Left colon (tissue), 2 donors: ENCODE data around the gene SMPD4. TPM values are rescaled to one million over a fixed set of nuclear protein-coding genes. Genes with fewer than 3 reads are reported as not detected.
"Not testable (repeated sequence)": the region's sequence is repeated elsewhere in the genome, so short reads cannot be mapped to it uniquely, and the experiment has no call there.

Experiments
- ATAC-seq: fragments of 200-7000 bp; cut with Tn5 transposase; one replicate; pipeline ENCODE4 v1.9.1; 2020; ENCODE audit warnings: mild to moderate bottlenecking, moderate library complexity
- DNase-seq, 2 donors: peaks; one replicate each; pipeline ENCODE4 v3.0.0-alpha.2; 2020
- intact Hi-C, 2 donors: fragments of 100-400 bp; cut with DNase I in 1 of 2; cut with micrococcal nuclease in 1 of 2; formaldehyde crosslinking; loops; one replicate each; pipeline versions ENCODE4 v1.11.2 to v1.14.0; 2022; cut with DNase I, micrococcal nuclease
- total RNA-seq, 2 donors: library from RNA; stranded (reverse); fragmentation: NEBNext Ultra II Directional; extraction: Animal tissue kit (Norgen Biotek cat#: 25700); gene quantifications; one replicate each; pipeline ENCODE4 v1.2.1, GENCODE V29; 2021
- donor health status: DM: no; HTN: no; CAD: no.
- donor health status: DM: yes; HTN: yes; CAD: no.

Gene SMPD4
- total RNA-seq, 2 donors from 2014 or later = 30.2 to 41.3 TPM

- intact Hi-C loops = no loop called here
- ATAC-seq = no peak
- DNase-seq = no peak
These were observed 18.4 kb downstream of the SMPD4 start for GRCh38 chr2:130162968-130163367.

GRCh38 chr2:130162486-130162885 is 18.9 kb downstream of the SMPD4 start:
- intact Hi-C loops, ATAC-seq, DNase-seq: not testable (repeated sequence)

GRCh38 chr2:130160838-130161705 is 20.3 kb downstream of the SMPD4 start:
- DNase-seq, intact Hi-C loops: not testable (repeated sequence)
- peak; percentile 34 for ATAC-seq

GRCh38 chr2:130160131-130160530 is 21.3 kb downstream of the SMPD4 start:
- intact Hi-C loops = no loop called here
- ATAC-seq = no peak
- no peak for DNase-seq

- DNase-seq, intact Hi-C loops, ATAC-seq: not testable (repeated sequence)
These were observed 22.0 kb downstream of the SMPD4 start for GRCh38 chr2:130159376-130159775.

- DNase-seq (no peak), ATAC-seq (no peak)
- intact Hi-C loops = no loop called here
These were observed 22.8 kb downstream of the SMPD4 start for GRCh38 chr2:130158631-130159030.

- ATAC-seq, intact Hi-C loops: not testable (repeated sequence)
- peak in 1 of 2 donors; percentile 23 for DNase-seq
These were observed 23.4 kb downstream of the SMPD4 start for GRCh38 chr2:130157825-130158514.

GRCh38 chr2:130157354-130157753 is 24.0 kb downstream of the SMPD4 start:
- DNase-seq, ATAC-seq, intact Hi-C loops: not testable (repeated sequence)

GRCh38 chr2:130156624-130157004 is 24.8 kb downstream of the SMPD4 start:
- ATAC-seq (no peak), DNase-seq (no peak)
- intact Hi-C loops = no loop called here

- peak; percentile 85 for ATAC-seq
- peak; percentile 54 to 68 for DNase-seq
- intact Hi-C loops = not testable (repeated sequence)
These were observed 25.3 kb downstream of the SMPD4 start for GRCh38 chr2:130155956-130156623.

- intact Hi-C loops = no loop called here
These were observed 26.3 kb downstream of the SMPD4 start for GRCh38 chr2:130154773-130155765.

GRCh38 chr2:130154423-130154770 is 27.0 kb downstream of the SMPD4 start:
- ATAC-seq, DNase-seq, intact Hi-C loops: not testable (repeated sequence)

More at GRCh38 chr2:130154773-130155765, 26.3 kb downstream of the SMPD4 start:
- ATAC-seq (no peak), DNase-seq (no peak)

- ATAC-seq, intact Hi-C loops, DNase-seq: not testable (repeated sequence)
These were observed 27.5 kb downstream of the SMPD4 start for GRCh38 chr2:130153721-130154422.

- ATAC-seq = no peak
- intact Hi-C loops = no loop called here
- no peak for DNase-seq
These were observed 28.4 kb downstream of the SMPD4 start for GRCh38 chr2:130152816-130153595.

GRCh38 chr2:130152136-130152815 is 29.1 kb downstream of the SMPD4 start:
- DNase-seq, ATAC-seq, intact Hi-C loops: not testable (repeated sequence)

- ATAC-seq, intact Hi-C loops, DNase-seq: not testable (repeated sequence)
These were observed 30.3 kb downstream of the SMPD4 start for GRCh38 chr2:130151145-130151512.
